Gastrocnemius medialis (tissue), 4 donors: Measurements from ENCODE around the gene SHC2. TPM values are rescaled to one million over a fixed set of nuclear protein-coding genes. Genes with fewer than 3 reads are reported as not detected.
"Not testable (repeated sequence)": the region's sequence is repeated elsewhere in the genome, so short reads cannot be mapped to it uniquely, and the experiment has no call there.

Experiments used
- ATAC-seq, 2 donors: fragments of 150-250 bp; one replicate each; pipeline ENCODE4 v1.9.1; 2016
- DNase-seq, 2 donors: peaks; one replicate each; pipeline ENCODE4 v3.0.0-alpha.2; 2019
- H3K27ac ChIP-seq, 4 donors: fragments of 200-600 bp; sonication (generic); 1 replicate in 1 of 4; 2 replicates in 3 of 4; pipeline ENCODE4 v1.5.1; 2016 to 2018; ENCODE audit warnings: mild to moderate bottlenecking in 2 of 4, moderate library complexity in 1 of 4
- H3K27me3 ChIP-seq, 3 donors: fragments of 200-600 bp; sonication (generic) in 2 of 3; 1 replicate in 1 of 3; 2 replicates in 2 of 3; pipeline versions ENCODE4 v1.5.1 to v1.6.0; 2016 to 2019; ENCODE audit warnings: mild to moderate bottlenecking in 1 of 3, moderate library complexity in 1 of 3
- H3K36me3 ChIP-seq, 2 donors: fragments of 200-600 bp; sonication (generic) in 1 of 2; one replicate each; pipeline ENCODE4 v1.5.1; 2017 to 2018
- H3K4me1 ChIP-seq, 2 donors: fragments of 200-600 bp; sonication (generic) in 1 of 2; one replicate each; pipeline ENCODE4 v1.5.1; 2016 to 2017; ENCODE audit warnings: mild to moderate bottlenecking in 2 of 2
- H3K4me3 ChIP-seq, 4 donors: fragments of 200-600 bp; sonication (generic) in 3 of 4; 1 replicate in 1 of 4; 2 replicates in 3 of 4; pipeline ENCODE4 v1.5.1; 2016 to 2019; ENCODE audit warnings: mild to moderate bottlenecking in 2 of 4
- H3K9me3 ChIP-seq, 3 donors: fragments of 200-600 bp; sonication (generic) in 2 of 3; 1 replicate in 1 of 3; 2 replicates in 2 of 3; pipeline ENCODE4 v1.5.1; 2016 to 2019
- CTCF ChIP-seq, 5 experiments: fragments of 450-650 bp in 3 of 5; fragments of 200-600 bp in 2 of 5; sonication (generic) in 2 of 5; IDR thresholded peaks in 4 of 5; conservative IDR thresholded peaks in 1 of 5; 1 replicate in 4 of 5; 2 replicates in 1 of 5; pipeline ENCODE4 v1.5.1; 2016 to 2019; ENCODE audit warnings: antibody characterized with exemption in 5 of 5, mild to moderate bottlenecking in 3 of 5, moderate library complexity in 3 of 5
- POLR2A ChIP-seq, 2 donors: fragments of 450-650 bp; IDR thresholded peaks; one replicate each; pipeline ENCODE4 v1.6.1; 2017; ENCODE audit warnings: antibody characterized with exemption in 2 of 2, mild to moderate bottlenecking in 2 of 2, moderate library complexity in 2 of 2
- in situ Hi-C, 4 donors: fragments of 200-750 bp; cut with MboI; loops; one replicate each; pipeline versions ENCODE4 v1.15.0 to v1.8.0; 2017; ENCODE audit warnings: low sequenced_read_pairs in 4 of 4
- intact Hi-C: fragments of 100-400 bp; cut with DNase I; formaldehyde crosslinking; loops from one replicate; pipeline ENCODE4 v1.15.1; 2023; ENCODE audit warnings: low total_unique reads
- total RNA-seq, 4 donors: library from RNA; depleted of rRNA; stranded (reverse); fragments of >200 nt; gene quantifications; one replicate each; pipeline versions ENCODE4 v1.1.0 to v1.2.3, GENCODE V29; 2016

SHC2 gene
- total RNA-seq, 4 donors from 2014 or later, result 2.1 to 6.2 (median 4.5) TPM

DNA sequence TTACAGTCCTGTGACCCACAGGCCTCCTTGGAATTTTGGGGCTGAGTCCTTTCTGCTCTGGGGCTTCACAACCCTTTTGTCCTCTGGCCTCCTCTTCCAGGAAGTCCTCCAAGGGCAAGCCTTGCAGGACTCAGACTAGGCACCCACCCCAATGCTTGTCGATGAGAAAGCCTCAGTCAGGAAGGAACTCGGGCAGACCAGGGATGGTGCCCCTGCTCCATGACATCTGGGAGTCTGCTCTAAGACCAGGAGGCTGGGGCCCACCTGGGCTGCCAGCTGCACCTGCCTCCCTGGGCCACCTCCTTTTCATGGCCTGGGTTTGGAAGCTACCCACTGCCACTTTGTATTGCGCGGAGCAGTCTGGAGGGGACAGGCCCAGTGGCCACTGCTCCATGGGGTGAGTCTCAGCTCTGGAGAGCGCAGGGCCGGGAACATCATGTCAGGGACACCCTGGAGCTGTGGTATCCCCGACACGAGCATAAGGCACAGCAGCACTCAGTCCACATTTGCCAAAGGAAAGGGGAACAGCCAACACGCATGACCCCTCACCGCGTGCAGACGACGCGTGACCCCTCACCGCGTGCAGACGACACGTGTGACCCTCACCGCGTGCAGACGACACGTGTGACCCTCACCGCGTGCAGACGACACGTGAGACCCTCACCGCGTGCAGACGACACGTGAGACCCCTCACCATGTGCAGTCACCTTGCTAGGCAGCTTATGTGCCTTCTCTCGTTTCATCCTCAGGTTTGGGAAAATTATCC lies 62.7 kb downstream of the SHC2 start:
- intact Hi-C loops, result no loop called here
- H3K27me3 ChIP-seq, result peaks cover 11 to 25% (median 16%) of the 10 kb centered on the region in 3 donors

GRCh38 chr19:397321-397720 lies 63.5 kb downstream of the SHC2 start:
- H3K9me3 ChIP-seq, result no peaks in the 10 kb centered on the region
- H3K36me3 ChIP-seq, result no peaks in the 10 kb centered on the region
- TF ChIP-seq CTCF (IDR thresholded peaks at IDR 0.05 in 4 of 5, conservative IDR thresholded peaks at IDR 0.05 in 1 of 5) (no peak), POLR2A (IDR thresholded peaks at IDR 0.05) (no peak)
- DNase-seq (no peak), ATAC-seq (no peak)
- peaks cover 3 to 17% (median 14%) of the 10 kb centered on the region in 3 donors for H3K27me3 ChIP-seq
- H3K4me3 ChIP-seq, result no peak overlapping the region
- in situ Hi-C loops, result no loop called here
- intact Hi-C loops, result no loop called here
- H3K27ac ChIP-seq, result no peak overlapping the region
- no peaks in the 10 kb centered on the region for H3K4me1 ChIP-seq

More for the DNA sequence above, 62.7 kb downstream of the SHC2 start:
- in situ Hi-C loops, result no loop called here
- ATAC-seq (no peak), DNase-seq (no peak)
- no peak overlapping the region for H3K4me3 ChIP-seq
- H3K9me3 ChIP-seq, result no peaks in the 10 kb centered on the region
- H3K36me3 ChIP-seq, result no peaks in the 10 kb centered on the region
- no peaks in the 10 kb centered on the region for H3K4me1 ChIP-seq
- H3K27ac ChIP-seq, result no peak overlapping the region
- no peak for TF ChIP-seq CTCF (IDR thresholded peaks at IDR 0.05 in 4 of 5, conservative IDR thresholded peaks at IDR 0.05 in 1 of 5)
- TF ChIP-seq POLR2A (IDR thresholded peaks at IDR 0.05), result no peak

DNA sequence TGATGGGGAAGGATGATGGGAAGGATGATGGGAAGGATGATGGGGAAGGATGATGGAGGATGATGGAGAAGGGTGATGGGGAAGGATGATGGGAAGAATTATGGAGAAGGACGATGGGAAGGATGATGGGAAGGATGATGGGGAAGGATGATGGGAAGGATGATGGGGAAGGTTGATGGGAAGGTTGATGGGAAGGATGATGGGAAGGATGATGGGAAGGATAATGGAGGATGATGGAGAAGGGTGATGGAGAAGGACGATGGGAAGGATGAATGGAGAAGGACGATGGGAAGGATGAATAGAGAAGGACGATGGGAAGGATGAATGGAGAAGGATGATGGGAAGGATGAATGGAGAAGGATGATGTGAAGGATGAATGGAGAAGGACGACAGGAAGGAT lies 65.4 kb downstream of the SHC2 start:
- no peaks in the 10 kb centered on the region for H3K4me1 ChIP-seq
- H3K27me3 ChIP-seq, result peaks cover 0 to 2% (median 0%) of the 10 kb centered on the region in 3 donors
- in situ Hi-C loops, result no loop called here
- H3K4me3 ChIP-seq, result no peak overlapping the region
- TF ChIP-seq POLR2A (IDR thresholded peaks at IDR 0.05) (no peak), CTCF (IDR thresholded peaks at IDR 0.05 in 4 of 5, conservative IDR thresholded peaks at IDR 0.05 in 1 of 5) (no peak)
- no peaks in the 10 kb centered on the region for H3K9me3 ChIP-seq
- DNase-seq, result no peak
- ATAC-seq, result no peak
- no peaks in the 10 kb centered on the region for H3K36me3 ChIP-seq
- intact Hi-C loops, result no loop called here
- no peak overlapping the region for H3K27ac ChIP-seq

GRCh38 chr19:394857-395256 lies 66.0 kb downstream of the SHC2 start:
- DNase-seq, ATAC-seq, intact Hi-C loops: not testable (repeated sequence)

DNA sequence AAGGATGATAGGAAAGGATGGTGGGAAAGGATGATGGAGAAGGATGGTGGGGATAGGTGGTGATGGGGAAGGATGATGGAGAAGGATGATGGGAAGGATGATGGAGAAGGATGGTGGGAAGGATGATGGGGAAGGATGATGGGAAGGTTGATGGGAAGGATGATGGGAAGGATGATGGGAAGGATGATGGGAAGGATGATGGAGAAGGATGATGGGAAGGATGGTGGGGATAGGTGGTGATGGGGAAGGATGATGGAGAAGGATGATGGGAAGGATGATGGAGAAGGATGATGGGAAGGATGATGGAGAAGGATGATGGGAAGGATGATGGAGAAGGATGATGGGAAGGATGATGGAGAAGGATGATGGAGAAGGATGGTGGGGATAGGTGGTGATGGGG lies 67.3 kb downstream of the SHC2 start:
- DNase-seq, intact Hi-C loops: not testable (repeated sequence)

More at GRCh38 chr19:394857-395256, 66.0 kb downstream of the SHC2 start:
- H3K9me3 ChIP-seq, in situ Hi-C loops, H3K27ac ChIP-seq, H3K4me1 ChIP-seq, H3K4me3 ChIP-seq, H3K27me3 ChIP-seq, H3K36me3 ChIP-seq: not testable (repeated sequence)

More for the DNA sequence above, 67.3 kb downstream of the SHC2 start:
- ATAC-seq, in situ Hi-C loops, H3K36me3 ChIP-seq, H3K27ac ChIP-seq, H3K9me3 ChIP-seq, H3K27me3 ChIP-seq, H3K4me1 ChIP-seq, H3K4me3 ChIP-seq: not testable (repeated sequence)
